Measurements from ENCODE around the gene ZNF783. TPM values are rescaled to one million over a fixed set of nuclear protein-coding genes. Genes with fewer than 3 reads are reported as not detected.

ZNF783 gene
- total and polyA plus RNA-seq, 9 of the 15 experiments (the other 6 are each of a cell fraction or from before 2014, with no cell fraction given): 0.66 to 11.2 (median 5.4) TPM

DNA sequence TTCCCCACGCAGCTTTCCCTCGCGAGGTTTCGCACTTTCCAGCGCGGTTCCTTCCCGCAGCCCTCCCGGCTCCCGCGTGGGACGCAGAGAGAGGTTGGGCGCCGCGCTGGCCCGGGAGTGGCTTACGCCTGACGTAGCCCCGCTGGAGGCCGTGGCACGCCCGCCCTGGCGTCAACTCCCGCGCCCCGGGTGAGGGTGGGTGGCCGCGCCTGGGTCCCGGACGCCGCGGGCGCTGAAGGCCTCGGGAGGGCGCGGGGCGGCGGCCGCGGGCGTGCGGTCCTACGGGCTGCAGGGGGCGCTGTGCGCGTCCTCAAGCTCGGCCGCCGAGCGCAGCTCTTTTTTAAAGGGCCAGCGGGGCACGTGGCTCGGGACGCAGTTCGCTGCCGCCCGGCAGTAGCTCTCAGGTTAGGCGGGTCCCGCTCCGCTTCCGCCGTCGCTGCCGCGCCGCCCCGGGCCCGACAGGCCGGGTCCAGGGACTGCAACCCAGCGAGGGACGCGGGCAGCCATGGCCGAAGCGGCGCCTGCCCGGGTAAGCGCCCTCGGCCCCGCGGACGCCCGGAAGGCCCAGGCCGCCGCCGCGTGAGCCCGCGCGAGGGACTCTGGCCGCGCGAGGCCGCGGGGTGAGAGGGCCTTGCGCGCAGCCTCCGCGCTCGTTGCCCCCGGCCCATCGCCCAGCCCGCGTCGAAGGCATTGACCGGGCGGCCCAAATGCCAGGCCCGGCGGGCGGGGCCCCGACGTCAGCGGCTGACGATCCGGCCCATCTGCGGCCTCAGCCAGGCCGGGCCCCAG lies at the start of gene ZNF783 (continued):
- TF ChIP-seq ZNF695 (CRISPR knock-in tag; IDR thresholded peaks at IDR 0.05): no peak
- no peak for TF ChIP-seq HCFC1 (IDR thresholded peaks at IDR 0.05; ENCODE audit: low read depth, low read length)
- 0 out of 2 replicates have a peak, but pooled peaks have one; percentile 32 for TF ChIP-seq STAT6 (CRISPR knock-in tag; IDR thresholded peaks at IDR 0.05)
- no peak for TF ChIP-seq RBM34 (IDR thresholded peaks at IDR 0.05; ENCODE audit: borderline replicate concordance, insufficient read depth, low read length)
- TF ChIP-seq KLF1 (tag; IDR thresholded peaks at IDR 0.05): no peak; the same call in none of the 2 replicates
- TF ChIP-seq ADNP (tag; IDR thresholded peaks at IDR 0.05): no peak
- TF ChIP-seq SMARCA4 (IDR thresholded peaks at IDR 0.05): no peak
- TF ChIP-seq ZNF347 (CRISPR knock-in tag; IDR thresholded peaks at IDR 0.05; ENCODE audit: low read depth): no peak
- TF ChIP-seq CSDE1 (IDR thresholded peaks at IDR 0.05): no peak
- TF ChIP-seq RFX1 (IDR thresholded peaks at IDR 0.05): no peak
- 0 out of 2 replicates have a peak, but pooled peaks have one; percentile 36 for TF ChIP-seq TGIF2 (CRISPR knock-in tag; IDR thresholded peaks at IDR 0.05)
- no peak for TF ChIP-seq BACH1 (tag; IDR thresholded peaks at IDR 0.05)
- no peak; the same call in 1 of the 2 replicates for TF ChIP-seq HMGXB4 (CRISPR knock-in tag; IDR thresholded peaks at IDR 0.05)
- no peak for TF ChIP-seq ZNF76 (CRISPR knock-in tag; IDR thresholded peaks at IDR 0.05; ENCODE audit: borderline replicate concordance)
- peak; percentile 34; the same call in 1 of the 2 replicates for TF ChIP-seq STAG1 (CRISPR knock-in tag; IDR thresholded peaks at IDR 0.05; ENCODE audit: borderline replicate concordance)
- TF ChIP-seq RAD51 (IDR thresholded peaks at IDR 0.05; ENCODE audit: borderline replicate concordance, low read depth): no peak
- no peak for TF ChIP-seq FOXM1 (IDR thresholded peaks at IDR 0.05; ENCODE audit: low read depth)
- peak; percentile 59 for TF ChIP-seq FOXM1 (CRISPR knock-in tag; IDR thresholded peaks at IDR 0.05; ENCODE audit: low read depth)
- TF ChIP-seq CCNT2 (IDR thresholded peaks at IDR 0.05; ENCODE audit: borderline replicate concordance, extremely low read depth, insufficient read length, low read depth, low read length): peak; percentile 14
- no peak for TF ChIP-seq NCOA4 (IDR thresholded peaks at IDR 0.05; ENCODE audit: partially characterized antibody)
- no peak for TF ChIP-seq PBX2 (CRISPR knock-in tag; IDR thresholded peaks at IDR 0.05; ENCODE audit: low read depth)
- TF ChIP-seq PBX2 (tag; conservative IDR thresholded peaks at IDR 0.05; ENCODE audit: low read depth): no peak
